Prostate gland (tissue), 2 donors: ENCODE measurements around the gene RGS17.
"Not testable (repeated sequence)": the region's sequence is repeated elsewhere in the genome, so short reads cannot be mapped to it uniquely, and the experiment has no call there.

Source experiments
- CTCF ChIP-seq, 4 experiments: fragments of 200-600 bp in 2 of 4; fragments of 450-650 bp in 2 of 4; sonication (generic) in 2 of 4; IDR thresholded peaks; 1 replicate in 3 of 4; 2 replicates in 1 of 4; pipeline ENCODE4 v1.5.1; 2016 to 2019; ENCODE audit warnings: antibody characterized with exemption in 4 of 4, mild to moderate bottlenecking in 2 of 4, moderate library complexity in 2 of 4
- POLR2A ChIP-seq: fragments of 450-650 bp; IDR thresholded peaks from one replicate; pipeline ENCODE4 v1.6.1; 2016; ENCODE audit warnings: antibody characterized with exemption, mild to moderate bottlenecking
- POLR2AphosphoS5 ChIP-seq: sonication (generic); formaldehyde crosslinking; IDR thresholded peaks from one replicate; pipeline ENCODE4 v1.6.1; 2017; ENCODE audit warnings: antibody characterized with exemption

GRCh38 chr6:152999538-152999937 is 131.5 kb downstream of the RGS17 start:
- not testable (repeated sequence) for TF ChIP-seq CTCF (IDR thresholded peaks at IDR 0.05); POLR2A; POLR2AphosphoS5
